RKO (cell line): Measurements from ENCODE around the gene FAM20C.

Experiments used
- DNase-seq: peaks from one replicate; pipeline ENCODE4 v3.0.0-alpha.2; 2016; ENCODE audit warnings: low spot score

The FAM20C gene

DNA sequence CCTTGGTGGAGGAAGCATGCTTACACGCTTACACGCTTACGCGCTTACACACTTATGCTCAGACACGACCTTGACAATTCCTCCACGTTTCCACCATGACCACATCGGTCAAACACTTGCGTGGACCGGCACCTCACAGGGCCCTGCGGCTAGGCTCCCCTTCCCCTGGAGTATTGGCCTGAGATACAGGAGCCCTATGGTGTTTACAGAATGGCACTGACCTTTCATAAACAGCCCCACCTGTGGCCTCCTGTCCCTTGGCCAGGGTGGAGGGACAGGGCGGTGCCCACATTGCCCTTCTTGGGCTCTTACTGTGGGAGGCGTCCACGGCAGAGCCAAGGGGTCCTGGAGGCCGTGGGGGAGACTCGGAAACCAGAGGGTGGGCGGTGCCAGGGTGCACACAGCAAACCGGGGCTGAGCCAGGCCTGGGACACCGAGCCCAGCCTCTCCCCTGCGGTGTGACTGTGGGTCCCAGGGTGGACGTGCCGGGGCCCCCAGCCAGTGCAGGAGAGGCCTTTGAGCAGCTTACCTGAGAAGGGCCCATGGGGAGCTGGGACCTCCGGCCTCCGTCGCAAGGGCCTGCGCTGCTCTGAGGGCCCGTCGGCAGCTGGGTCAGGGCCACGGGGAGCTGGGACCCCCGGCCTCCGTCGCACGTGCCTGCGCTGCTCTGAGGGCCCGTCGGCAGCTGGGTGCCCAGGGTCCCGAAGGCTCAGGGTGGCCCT is 53.4 kb downstream of the FAM20C start:
- no peak for DNase-seq

DNA sequence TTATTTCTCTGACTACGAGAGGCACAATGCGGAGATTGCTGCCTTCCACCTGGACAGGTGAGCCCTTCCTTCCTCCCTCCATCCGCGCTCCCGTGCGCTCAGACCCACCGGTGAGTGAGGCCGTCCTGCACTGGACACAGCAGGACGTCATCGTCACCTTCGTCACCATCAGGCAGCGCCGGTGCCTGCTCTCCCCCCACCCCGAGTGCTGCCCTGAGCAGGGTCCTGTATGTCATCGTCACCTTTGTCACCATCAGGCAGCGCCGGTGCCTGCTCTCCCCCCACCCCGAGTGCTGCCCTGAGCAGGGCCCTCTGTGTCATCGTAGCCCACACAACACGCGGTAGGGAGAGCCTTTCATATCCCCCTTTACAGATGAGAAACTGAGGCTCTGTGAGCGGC is 54.1 kb downstream of the FAM20C start:
- no peak for DNase-seq

DNA sequence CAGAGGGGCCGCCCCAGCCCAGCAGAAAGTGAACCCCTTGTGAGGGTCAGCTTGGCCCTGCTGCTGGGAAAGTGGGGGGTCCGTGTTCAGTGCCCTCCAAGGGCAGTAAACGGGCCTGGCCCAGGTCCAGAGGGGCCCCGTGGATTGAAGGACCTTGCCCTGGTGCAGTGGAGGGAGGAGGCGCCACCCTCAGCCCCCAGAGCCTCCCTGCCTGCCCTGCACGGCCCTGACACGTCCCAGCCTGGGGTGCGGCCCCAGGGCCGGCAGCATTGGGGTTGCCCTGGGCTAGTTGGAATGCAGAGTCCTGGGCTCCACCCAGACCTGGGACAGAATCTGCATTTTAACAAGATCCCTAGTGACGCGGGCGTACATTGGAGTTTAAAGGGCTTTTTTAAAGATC is 54.8 kb downstream of the FAM20C start:
- no peak for DNase-seq

DNA sequence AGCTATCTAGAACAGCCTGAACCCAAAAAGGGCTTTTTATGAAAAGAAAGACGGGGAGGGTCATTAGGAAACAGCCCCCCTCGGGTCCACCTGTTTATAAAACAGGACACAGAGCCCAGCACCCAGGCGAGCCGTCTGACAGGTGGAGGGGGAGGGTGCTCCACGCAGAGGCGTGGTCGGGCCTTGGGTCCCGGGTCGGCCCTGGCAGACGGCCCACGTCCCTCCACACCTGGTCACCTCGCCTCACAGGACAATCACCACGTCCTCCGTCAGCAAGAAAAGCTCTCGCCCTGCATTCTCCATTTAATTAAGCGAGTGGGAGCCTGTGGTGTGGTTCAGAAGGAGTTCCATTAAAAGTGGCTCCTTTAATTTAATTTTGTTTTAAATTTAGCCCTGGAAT is 55.3 kb downstream of the FAM20C start:
- DNase-seq = no peak

DNA sequence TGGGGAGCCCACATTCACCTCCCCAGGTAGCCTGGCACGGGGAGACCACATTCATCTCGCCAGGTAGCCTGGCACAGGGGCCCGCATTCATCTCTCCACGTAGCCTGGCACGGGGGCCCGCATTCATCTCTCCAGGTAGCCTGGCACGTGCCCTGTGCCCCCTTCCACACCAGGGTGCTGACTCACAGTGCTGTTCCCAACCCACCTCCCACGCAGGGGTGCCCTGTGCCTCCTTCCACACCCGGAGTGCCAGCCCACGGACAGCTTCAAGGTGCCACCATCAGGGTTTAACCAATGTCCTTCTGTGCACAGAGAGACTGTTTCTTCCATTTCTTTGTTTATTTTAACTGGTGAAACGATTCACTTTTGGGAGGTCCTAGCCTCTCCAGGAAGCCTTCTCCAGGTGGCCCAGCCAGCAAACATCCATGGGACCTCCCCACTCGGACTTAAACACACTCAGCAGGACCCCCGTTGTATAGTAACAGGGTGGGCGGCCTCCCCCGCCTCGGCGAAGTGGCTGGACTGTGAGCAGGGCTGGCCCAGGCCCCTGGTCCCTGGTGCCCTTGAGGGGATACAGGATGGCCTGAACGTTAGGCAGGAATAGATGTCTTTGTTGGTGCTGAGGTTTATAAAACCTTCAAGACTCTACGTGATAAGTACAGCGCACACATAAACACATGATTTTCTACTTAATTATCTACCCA is 56.5 kb downstream of the FAM20C start:
- DNase-seq = no peak

DNA sequence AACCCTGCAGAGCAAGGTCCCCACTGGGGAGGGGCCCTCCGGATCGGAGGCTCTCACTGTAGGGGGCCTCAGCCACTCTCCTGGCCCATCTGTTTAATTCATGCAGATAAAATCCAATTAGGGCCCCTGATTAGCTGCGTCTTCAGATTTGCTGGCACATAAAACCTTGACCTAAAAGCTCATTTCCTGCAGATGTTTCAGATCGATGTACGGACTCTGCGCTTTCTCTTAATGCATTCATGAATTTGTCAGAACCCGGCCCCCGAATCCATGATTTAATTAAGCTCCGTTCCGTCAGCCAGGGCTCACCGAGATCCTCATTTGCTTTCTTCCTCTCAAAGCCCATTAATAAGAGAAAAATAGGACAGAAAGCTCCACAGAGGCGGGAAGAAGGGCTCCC is 57.6 kb downstream of the FAM20C start:
- DNase-seq = no peak

DNA sequence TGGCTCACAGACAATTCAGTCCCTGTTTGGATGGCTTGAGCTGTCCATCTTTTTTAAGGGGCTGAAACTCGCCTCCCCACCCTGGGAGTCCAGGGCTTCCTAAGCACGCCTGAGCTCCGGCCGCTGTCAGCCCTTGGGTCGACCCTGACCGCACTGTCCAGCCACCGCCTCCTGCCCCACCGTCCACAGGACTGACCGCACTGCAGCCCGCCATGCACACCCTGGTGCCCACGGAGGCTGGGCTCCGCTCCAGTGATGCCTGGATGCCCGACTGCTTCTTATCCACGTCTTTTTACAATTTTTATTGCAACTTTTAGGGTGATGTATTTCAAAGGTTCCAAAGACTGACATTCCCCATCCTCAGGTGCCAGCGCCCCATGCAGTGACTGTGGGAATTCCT is 58.2 kb downstream of the FAM20C start:
- DNase-seq = no peak

DNA sequence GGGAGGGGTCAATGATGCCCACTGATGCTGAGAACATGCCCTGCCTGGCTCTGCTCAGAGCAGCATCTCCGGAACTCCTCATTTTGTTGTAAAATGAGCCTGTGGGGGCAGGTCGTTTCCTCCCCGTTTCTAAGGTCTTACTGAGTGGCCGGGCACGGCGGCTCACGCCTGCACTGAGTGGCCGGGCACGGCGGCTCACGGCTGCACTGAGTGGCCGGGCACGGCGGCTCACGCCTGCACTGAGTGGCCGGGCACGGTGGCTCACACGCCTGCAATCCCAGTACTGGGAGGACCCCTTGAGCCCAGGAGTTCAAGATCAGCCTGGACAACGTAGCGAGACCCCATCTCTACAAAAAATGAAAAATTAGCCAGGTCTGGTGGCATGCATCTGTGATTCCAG is 58.6 kb downstream of the FAM20C start:
- no peak for DNase-seq

DNA sequence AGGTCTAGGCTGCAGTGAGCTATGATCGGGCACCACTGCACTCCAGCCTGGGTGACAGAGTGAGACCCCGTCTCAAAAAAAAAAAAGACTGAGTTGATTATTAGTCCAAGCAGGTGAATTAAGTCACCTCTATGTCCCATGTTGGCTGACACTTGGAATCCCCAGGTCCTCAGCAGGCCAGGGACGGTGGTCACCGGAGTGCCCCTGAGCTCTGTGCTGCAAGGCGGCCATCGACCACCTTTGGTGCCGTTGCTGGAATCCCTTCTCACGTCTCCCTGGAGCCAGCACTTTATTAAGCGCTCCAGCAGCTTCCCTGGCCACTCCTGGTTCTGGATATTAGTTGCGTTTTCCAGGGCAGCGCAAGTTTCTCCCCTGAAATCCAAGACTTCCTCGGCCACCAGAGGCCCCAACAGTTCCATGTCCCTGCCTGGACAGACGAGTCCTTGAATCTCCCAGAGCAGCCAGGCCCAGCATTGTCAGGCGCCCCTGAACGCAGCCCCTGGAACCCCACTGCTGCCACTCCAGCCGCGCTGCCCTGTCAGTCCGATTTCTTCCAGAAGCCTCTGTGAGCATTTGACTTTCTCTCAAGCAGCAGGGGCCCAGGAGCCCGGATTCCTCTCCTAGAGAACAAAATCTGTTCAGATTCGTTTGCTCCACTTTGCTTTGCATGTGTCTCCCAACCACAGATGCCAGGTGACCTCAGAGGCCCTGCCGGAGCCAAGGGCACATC is 59.2 kb downstream of the FAM20C start:
- DNase-seq = no peak

DNA sequence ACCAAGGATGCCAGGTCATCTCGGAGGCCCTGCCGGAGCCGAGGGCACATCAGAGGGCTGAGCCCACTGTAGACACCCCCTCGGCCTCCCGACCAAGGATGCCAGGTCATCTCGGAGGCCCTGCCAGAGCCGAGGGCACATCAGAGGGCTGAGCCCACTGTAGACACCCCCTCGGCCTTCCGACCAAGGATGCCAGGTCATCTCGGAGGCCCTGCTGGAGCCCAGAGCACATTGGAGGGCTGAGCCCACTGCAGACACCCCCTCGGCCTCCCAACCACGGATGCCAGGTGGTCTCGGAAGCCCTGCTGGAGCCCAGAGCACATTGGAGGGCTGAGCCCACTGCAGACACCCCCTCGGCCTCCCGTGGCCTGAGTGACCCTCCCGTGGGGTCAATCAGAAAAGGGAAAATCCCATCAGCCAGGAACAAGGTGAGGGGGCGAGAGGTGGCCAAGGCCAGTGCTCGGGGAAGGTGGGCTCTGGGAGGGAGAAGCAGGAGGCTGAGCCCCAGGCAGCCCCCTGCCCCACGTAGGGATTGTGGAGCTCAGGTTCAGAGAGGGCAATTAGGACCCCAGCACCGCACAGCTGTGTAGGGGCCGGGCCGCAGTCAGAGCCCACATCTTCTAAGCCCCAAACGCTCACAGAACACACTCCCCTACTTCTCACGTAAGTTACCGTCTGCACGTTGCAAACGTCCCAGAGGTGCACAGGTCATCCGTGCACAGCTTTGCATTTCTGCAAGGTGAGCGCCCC is 60.0 kb downstream of the FAM20C start:
- DNase-seq = no peak

DNA sequence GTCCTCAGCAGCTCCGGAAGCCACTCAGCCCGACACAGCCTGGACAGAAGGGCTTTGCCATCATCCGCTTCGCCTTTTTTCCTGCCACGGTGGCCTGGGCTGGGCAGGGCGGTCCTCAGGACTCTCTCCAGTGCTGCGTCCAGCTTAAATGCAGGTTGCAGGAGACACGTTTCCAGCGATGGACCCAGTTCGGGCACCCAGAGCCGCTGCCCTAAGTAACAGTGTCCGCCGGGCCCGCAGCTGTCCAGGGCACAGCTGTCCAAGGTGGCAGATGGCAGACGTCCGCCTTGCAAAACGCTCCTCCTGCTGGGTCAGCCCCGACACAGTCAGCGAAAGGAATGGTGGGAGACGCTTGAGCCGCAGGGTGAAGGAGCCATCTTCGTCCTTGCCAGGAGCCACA is 60.6 kb downstream of the FAM20C start:
- DNase-seq = no peak

DNA sequence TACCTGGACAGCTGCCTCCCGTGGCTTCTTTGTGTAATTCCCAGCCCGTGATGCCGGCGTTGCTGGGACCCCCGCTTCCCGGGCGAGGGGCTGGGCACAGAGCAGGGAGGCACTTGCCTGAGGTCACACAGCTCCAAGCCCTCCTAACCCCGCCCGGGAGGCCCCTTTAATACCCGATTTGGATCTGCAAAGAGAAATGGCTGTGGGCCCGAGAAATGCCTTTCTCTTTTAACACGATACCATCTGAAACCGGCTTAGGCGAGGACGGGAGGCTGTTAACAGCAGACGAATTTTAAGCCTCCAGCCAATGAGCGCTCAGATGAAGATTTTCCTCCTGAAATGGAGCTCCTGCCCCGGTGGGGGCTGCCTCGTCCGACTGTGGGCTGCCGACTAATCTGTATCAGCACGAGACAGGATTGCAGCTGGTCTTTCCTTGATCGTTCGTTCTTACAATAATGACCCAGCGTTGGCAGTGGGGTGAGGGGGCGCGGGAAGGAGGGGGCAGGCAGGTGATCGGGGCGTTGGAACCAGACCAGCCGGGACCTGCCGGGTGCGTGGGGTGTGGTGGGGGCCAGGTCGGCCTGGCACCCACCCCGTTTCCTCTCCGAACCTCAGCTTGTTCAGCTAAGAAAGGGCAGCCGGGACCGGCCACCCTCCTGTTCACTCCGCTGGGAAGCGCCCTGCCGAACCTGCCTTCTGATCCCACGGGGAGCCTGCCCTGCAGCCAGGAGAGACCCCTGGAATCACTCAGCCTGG is 61.4 kb downstream of the FAM20C start:
- DNase-seq = no peak

DNA sequence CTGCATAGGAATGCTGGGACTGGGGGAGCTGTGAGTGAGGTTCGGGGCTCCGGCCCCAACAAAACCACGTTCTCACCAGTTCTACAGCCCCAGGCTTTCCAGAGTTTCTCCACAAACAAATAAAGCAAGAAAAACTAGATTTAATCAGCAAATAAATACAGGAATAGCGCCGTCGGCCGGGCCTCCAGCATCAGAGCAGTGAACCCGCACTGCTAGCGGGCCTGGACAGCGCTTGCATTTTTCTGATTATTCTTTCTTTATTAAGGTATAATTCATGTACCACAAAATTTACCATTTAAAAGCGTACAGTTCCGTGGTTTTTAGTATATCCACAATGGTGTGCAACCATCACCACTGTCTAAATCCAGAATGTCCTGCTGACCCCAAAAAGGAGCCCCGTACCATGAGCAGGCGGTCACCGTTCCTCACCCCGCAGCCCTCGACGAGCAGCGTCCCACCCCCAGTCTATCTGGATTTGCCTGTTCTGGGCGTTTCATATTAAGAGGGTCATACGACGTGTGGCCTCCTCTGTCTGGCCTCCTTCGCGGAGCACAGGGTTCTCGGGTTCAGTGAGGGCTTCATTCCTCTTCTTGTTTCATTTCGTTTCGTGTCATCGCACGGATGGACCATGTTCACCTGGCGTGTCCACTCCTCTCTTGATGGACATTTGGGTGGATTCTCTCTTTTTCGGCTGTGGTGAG is 62.1 kb downstream of the FAM20C start:
- DNase-seq = no peak

DNA sequence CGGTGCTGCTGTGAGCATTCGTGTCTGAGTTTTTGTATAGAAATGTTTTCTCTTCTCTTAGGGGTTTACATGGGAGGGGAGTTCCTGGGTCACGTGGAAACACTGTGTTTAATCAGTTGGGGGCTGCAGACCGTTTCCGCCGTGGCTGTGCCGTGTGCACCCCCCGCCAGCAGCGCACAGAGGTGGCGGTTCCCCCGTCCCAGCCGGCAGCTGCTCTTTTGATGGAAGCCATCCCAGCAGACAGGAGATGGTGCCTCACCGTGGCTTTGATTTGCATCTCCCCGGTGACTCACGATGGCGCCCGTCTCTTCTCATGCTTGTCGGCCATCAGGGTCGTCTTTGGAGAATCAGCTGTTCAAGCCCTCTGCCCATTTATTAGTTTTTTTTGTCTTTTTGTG is 62.7 kb downstream of the FAM20C start:
- DNase-seq = no peak

DNA sequence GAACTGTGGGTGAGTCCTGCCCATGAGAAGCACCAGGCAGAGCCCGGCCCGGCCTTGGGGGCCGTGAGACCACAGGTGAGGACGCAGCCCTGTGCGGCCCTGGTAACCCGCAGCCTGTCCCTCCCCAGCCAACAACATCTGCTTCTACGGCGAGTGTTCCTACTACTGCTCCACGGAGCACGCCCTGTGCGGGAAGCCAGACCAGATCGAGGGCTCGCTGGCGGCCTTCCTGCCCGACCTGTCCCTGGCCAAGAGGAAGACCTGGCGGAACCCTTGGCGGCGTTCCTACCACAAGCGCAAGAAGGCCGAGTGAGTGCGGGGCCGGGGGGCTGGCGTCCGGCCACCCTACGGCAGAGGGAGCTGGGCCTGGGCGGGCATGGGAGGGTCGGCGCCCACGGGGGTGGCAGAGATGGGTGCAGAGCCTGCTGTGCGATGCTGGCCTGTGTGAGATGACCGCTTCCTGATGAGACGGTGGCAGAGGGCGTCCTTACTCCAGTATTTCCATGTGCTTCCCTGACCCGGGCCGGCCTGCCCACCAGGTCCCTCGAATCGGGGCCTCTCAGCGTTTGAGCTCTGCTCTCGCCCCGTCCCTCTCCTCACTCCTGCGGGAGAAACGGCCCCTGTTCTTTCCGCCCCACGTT is 63.5 kb downstream of the FAM20C start:
- no peak for DNase-seq

DNA sequence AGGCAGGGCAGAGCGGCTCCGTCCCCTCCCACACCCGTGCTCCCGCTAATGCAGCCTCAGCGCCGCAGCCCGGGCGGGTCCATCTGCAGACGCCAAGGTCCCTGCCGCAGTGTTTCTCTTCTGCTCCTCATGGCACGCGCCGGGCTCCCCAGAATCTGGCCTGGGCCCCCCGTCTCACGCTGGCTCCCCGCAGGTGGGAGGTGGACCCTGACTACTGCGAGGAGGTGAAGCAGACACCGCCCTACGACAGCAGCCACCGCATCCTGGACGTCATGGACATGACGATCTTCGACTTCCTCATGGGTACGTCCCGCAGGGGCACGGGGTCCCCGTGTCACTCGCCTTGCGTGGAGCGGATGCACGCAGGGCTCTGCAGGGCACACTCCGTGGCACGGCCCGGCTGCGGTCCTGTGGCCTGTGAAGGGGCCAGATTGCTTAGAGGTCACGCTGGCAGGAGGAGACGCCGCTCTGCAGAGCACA is 64.1 kb downstream of the FAM20C start:
- DNase-seq = no peak

DNA sequence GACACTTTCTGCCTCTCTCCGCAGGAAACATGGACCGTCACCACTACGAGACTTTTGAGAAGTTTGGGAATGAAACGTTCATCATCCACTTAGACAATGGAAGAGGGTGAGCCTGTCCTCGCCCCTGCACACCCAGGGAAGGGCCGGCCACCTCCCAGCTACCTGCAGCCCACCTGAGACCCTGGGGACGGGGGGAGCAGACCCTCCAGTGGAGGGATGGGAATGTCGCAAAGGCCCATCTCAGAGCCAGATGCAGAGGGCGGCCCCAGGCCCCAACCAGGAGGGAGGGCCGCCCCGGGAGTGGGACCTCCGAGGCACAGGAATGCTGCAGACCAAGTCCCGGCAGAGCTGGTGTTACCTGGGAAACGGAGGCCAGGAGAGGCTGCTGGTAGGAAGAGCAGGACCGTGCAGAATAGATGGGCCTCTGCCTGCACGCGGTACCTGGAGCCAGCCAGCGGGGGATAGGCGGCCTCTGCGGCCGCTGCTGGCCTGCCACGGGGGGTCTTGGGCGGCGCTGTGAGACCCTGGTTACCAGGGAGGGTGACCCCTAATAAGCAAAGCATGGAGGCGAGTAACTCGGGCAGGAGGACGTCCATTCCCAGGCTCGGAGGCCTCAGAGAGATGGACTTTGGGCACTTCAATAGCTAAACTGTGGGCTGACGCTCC is 64.7 kb downstream of the FAM20C start:
- DNase-seq = no peak

DNA sequence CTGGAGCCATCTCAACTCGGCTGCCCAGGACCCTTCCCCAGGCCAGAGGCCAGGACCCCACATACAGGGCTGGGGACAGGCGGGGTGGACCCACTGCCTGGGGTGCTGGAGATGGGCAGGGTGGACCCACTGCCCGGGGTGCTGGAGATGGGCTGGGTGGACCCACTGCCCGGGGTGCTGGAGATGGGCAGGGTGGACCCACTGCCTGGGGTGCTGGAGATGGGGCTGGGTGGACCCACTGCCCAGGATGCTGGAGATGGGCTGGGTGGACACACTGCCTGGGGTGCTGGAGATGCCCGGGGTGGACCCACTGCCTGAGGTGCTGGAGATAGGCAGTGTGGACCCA is 65.2 kb downstream of the FAM20C start:
- no peak for DNase-seq

DNA sequence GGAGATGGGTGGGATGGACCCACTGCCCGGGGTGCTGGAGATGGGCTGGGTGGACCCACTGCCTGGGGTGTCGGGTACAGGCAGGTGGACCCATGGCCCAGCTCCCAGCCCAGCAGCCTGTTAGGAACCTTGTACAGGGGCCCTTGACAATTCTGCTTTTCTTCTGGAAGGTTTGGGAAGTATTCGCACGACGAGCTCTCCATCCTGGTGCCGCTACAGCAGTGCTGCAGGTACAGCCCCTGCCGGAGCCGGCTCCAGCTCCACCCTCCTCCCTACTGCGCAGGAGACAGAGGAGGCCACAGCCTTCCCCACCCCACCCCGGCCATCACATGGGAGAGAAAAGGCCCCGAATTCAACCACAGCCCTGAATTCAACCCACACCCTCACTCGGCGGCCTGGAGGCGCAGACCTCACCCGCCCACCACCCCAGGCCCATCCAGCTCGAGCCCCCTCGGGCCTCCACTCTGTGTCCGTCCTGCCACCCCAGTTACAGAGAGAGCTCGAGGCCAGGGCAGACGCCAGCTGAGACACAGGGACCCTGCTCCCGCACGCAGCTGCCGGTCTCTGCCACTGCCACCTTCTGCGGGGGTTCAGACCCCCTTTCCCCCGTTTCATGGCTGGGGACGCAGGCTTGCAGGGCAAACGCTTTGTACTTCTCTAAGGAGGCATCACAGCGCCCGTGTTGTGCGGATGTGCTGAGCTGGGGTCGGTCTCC is 66.3 kb downstream of the FAM20C start:
- no peak for DNase-seq

DNA sequence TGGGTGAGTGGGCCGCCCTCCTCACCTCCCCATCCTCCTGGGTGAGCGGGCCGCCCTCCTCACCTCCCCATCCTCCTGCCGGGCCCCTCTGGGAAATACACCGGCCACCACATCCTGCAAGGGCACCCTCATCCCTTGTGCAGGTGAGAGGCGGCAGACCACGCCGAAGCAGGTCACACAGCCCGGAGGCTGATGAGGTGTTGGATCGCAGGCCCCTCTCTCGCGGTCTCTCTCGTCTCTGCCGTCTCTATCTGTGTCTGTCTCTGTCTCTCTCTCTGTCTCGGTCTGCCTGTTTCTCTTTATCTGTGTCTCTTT is 66.8 kb downstream of the FAM20C start:
- no peak for DNase-seq
